Activated CD4-positive, alpha-beta T cell treated with anti-CD3 and anti-CD28 coated beads for 36 hours (primary cell): ENCODE results near the gene RALGAPB. TPM values are rescaled to one million over a fixed set of nuclear protein-coding genes. Genes with fewer than 3 reads are reported as not detected.

Source experiments
- ATAC-seq: fragments of 200-7000 bp; cut with Tn5 transposase; one replicate; pipeline ENCODE4 v1.10.0; 2021; ENCODE audit warnings: mild to moderate bottlenecking, moderate library complexity
- CTCF ChIA-PET: fragments of 350-600 bp; sonication (Branson Sonifier 250); formaldehyde crosslinking; loops from one replicate; lab custom pipeline; 2021; ENCODE audit warnings: antibody characterized with exemption; lab: Charles Lee
- POLR2A ChIA-PET: fragments of 350-600 bp; sonication (Branson Sonifier 250); formaldehyde crosslinking; loops from one replicate; lab custom pipeline; 2021; ENCODE audit warnings: antibody characterized with exemption, inconsistent platforms; lab: Charles Lee
- DNase-seq: peaks from one replicate; pipeline ENCODE4 v3.0.0-alpha.2; 2020
- H3K27ac Mint-ChIP-seq: one replicate; pipeline ENCODE4 v1.8.0; 2021; ENCODE audit warnings: mixed read lengths
- H3K27me3 Mint-ChIP-seq: one replicate; pipeline ENCODE4 v1.8.0; 2021; ENCODE audit warnings: mixed read lengths
- H3K36me3 Mint-ChIP-seq: one replicate; pipeline ENCODE4 v1.8.0; 2021; ENCODE audit warnings: low read depth, mixed read lengths
- H3K4me1 Mint-ChIP-seq: one replicate; pipeline ENCODE4 v1.8.0; 2021; ENCODE audit warnings: mixed read lengths
- H3K4me3 Mint-ChIP-seq: one replicate; pipeline ENCODE4 v1.8.0; 2021; ENCODE audit warnings: mild to moderate bottlenecking, moderate library complexity, mixed read lengths
- H3K9me3 Mint-ChIP-seq: one replicate; pipeline ENCODE4 v1.8.0; 2021; ENCODE audit warnings: low read depth, mixed read lengths
- intact Hi-C, 2 experiments: fragments of 100-400 bp; cut with DNase I in 1 of 2; cut with micrococcal nuclease in 1 of 2; formaldehyde crosslinking; loops; one replicate each; pipeline versions ENCODE4 v1.14.2 to v1.15.1; 2022 to 2024; cut with DNase I, micrococcal nuclease
- total RNA-seq, 2 experiments: library from RNA; stranded (reverse); gene quantifications; one replicate each; pipeline ENCODE4 v1.2.3, GENCODE V29; 2021

The RALGAPB gene
- total RNA-seq, 2 experiments from 2014 or later: 23.5 to 27.1 TPM

DNA sequence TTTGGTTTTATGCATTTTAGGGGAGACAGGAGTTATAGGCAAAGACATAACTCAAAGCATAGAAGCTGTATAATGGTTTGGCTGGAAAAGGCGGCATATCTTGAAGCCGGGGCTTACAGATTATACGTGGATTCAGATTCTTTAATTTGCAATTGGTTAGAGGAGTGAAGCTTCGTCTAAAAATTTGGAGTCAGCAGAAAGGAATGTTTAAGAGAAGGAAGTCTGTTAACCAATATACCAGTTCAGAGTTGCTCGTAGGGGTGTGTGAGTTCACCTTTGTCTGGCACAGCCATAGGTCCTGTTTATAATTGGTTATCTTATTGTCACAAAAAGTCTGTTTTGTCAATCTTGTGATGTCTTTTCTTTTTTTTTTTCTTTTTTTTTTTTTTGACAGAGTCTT lies 137.9 kb downstream of the RALGAPB start:
- intact Hi-C loops: no loop called here
- peaks cover 26% of the 10 kb centered on the region for H3K27me3 Mint-ChIP-seq
- H3K9me3 Mint-ChIP-seq: no peaks in the 10 kb centered on the region
- no peak overlapping the region for H3K27ac Mint-ChIP-seq
- CTCF ChIA-PET: interaction anchor here (0.6 kb wide), 1 partner anchor 21 kb away, joined by 3 read pairs; no protein-coding TSS in a partner anchor
- H3K36me3 Mint-ChIP-seq: no peaks in the 10 kb centered on the region
- no peak for DNase-seq
- no peaks in the 10 kb centered on the region for H3K4me1 Mint-ChIP-seq
- POLR2A ChIA-PET: no interaction called here
- no peak overlapping the region for H3K4me3 Mint-ChIP-seq
- no peak for ATAC-seq

DNA sequence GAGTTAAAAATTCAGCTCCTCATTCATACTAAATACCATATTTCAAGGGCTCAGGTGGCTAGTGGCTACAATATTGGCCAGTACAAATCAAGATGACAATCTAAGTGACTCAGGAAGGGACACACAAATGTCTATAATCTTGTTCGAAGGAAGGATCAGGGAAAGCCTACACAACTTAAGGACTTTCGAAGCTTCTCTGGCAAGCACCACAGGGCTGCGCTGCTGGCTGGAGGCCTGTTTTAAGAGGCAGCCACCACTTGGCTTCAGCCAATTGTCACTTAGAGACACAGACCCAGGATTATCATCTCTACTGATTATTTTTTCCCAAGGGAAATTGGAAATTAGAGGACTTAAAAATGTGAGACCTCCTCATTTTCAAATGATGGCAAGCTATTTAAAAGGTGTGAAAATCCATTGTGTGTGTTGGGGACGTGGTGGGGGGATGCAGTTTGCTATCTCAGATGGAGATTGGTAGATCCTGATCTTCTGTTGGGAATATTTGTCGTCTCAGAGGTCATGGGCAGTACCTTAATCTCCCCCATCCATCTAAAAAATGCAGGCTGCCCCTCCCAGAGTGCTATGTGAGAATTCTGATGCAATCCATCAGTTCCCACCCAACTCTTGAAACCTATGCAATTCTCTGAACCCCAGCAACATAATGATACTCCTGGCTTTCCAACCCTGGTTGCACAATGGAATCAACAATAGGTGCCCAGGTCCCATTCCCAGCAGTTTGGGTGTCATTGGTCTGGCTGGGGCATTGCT lies 140.3 kb downstream of the RALGAPB start:
- H3K27me3 Mint-ChIP-seq: peaks cover 18% of the 10 kb centered on the region
- no peak overlapping the region for H3K4me3 Mint-ChIP-seq
- H3K9me3 Mint-ChIP-seq: no peaks in the 10 kb centered on the region
- ATAC-seq (no peak), DNase-seq (no peak)
- POLR2A ChIA-PET: no interaction called here
- intact Hi-C loops: no loop called here
- no peak overlapping the region for H3K27ac Mint-ChIP-seq
- CTCF ChIA-PET: interaction anchor here (1.2 kb wide), 1 partner anchor 10 kb away, joined by 5 read pairs; no protein-coding TSS in a partner anchor
- H3K36me3 Mint-ChIP-seq: no peaks in the 10 kb centered on the region
- H3K4me1 Mint-ChIP-seq: no peaks in the 10 kb centered on the region

DNA sequence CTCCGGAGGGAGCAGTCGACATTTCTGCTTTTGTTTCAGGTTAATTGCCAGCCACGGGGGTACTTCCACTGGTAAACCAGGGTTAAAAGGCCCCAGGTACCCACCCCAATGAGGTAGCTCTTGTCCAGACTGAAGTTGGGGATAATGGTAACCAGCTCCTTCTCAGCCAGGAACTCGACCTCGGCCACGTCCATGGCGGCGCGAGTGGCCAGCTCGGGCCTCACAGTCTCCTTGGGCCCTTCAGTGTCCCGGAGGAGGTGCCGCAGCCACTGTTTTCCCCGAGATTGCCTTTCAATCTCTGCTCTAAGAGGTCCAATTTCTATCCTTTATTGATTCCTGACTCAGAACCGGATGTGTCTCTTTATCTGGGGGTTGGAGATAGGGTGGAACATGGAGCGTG lies 142.6 kb downstream of the RALGAPB start:
- H3K9me3 Mint-ChIP-seq: no peaks in the 10 kb centered on the region

DNA sequence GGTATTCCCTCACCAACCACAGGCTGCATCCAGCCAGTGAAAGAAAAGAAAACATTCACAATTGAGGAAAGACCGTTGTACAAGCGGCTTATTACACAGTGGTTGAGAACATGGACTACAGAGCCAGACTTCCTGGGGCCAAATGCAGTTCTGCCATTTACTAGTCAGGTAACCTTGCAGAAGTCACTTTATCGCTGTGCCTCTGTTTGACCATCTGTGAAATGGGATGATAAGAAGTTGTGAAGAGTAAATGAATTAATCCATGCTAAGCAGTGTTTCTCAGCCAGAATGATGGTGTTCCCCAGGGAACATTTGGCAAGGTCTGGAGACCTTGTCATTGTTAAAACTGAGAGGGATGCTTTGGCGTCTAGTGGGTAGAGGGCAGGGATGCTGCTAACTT lies 143.8 kb downstream of the RALGAPB start:
- ChIA-PET CTCF (no interaction called here), POLR2A (interaction anchor here (0.5 kb wide), 1 partner anchor 22 kb away, joined by 3 read pairs; no protein-coding TSS in a partner anchor)
- no peak for DNase-seq
- Mint-ChIP-seq H3K36me3 (no peaks in the 10 kb centered on the region), H3K27me3 (peaks cover 25% of the 10 kb centered on the region), H3K4me1 (no peaks in the 10 kb centered on the region), H3K9me3 (no peaks in the 10 kb centered on the region), H3K4me3 (no peak overlapping the region), H3K27ac (no peak overlapping the region)
- no peak for ATAC-seq
- intact Hi-C loops: no loop called here

More for the DNA sequence above, 142.6 kb downstream of the RALGAPB start:
- ChIA-PET CTCF (no interaction called here), POLR2A (no interaction called here)
- Mint-ChIP-seq H3K27me3 (peaks cover 24% of the 10 kb centered on the region), H3K36me3 (no peaks in the 10 kb centered on the region), H3K27ac (no peak overlapping the region), H3K4me1 (no peaks in the 10 kb centered on the region), H3K4me3 (no peak overlapping the region)
- DNase-seq: no peak
- intact Hi-C loops: no loop called here
- ATAC-seq: no peak

DNA sequence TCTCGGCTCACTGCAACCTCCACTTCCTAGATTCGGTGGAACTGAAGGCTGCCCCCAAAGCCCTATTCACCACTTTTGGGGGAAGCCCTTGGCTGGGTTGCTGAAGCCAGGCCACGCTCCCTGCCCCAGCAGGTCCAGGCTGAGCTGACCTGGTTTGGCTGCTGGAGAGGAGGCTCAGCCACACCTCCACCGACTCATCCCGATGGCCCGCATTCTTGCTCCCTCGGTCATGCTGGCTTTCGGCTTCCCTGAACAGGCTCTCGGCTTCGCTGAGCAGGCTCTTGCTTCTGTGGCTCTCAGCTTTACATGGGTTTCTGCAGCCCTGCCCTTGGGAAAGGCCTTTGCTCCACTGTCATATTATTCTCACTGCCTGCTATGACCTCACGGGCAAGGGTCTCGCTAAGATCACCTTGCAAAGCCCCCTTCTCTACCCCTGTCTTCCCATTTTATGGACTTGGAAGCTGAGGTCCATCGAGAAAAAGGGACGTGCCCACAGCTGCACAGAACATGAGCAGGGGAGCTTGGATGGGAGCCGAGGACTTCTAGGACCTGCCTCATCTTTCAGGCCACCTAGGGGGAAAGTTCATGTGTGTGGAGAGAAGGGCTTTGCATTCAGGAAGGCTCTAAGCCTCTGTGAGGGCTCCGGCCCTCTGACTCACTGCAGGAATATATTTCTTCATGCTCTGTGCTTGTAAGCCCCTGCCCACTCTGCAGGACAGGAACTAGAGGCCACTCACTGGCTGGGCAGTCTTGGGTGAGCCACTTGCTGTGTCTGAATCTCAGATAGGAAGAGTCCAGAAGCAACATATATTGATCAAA lies 144.6 kb downstream of the RALGAPB start:
- no peaks in the 10 kb centered on the region for H3K36me3 Mint-ChIP-seq
- ATAC-seq (no peak), DNase-seq (no peak)
- CTCF ChIA-PET: interaction anchor here (0.6 to 1.1 kb wide), 3 partner anchors 12 to 792 kb away, joined by 3 read pairs; no protein-coding TSS in a partner anchor
- intact Hi-C loops: no loop called here
- peaks cover 26% of the 10 kb centered on the region for H3K27me3 Mint-ChIP-seq
- no peaks in the 10 kb centered on the region for H3K4me1 Mint-ChIP-seq
- no peaks in the 10 kb centered on the region for H3K9me3 Mint-ChIP-seq
- POLR2A ChIA-PET: no interaction called here
- no peak overlapping the region for H3K4me3 Mint-ChIP-seq
- H3K27ac Mint-ChIP-seq: no peak overlapping the region

DNA sequence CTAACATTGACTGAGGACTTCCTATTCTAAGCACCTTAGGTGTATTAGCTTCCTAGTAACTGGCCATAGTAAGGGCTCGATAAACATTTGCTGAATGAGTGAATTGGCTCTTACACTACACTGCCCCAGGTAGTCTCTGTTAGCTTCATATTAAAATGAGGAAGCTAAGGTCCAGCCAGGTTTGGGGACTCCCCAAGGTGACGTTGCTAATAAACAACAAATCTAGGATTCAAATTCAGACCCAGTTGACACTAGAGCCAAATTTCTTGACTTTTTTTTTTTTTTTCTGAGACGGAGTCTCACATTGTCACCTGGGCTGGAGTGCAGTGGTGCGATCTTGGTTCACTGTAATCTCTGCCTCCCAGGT lies 145.2 kb downstream of the RALGAPB start:
- Mint-ChIP-seq H3K27me3 (peaks cover 24% of the 10 kb centered on the region), H3K4me1 (no peaks in the 10 kb centered on the region), H3K9me3 (no peaks in the 10 kb centered on the region), H3K36me3 (no peaks in the 10 kb centered on the region), H3K4me3 (no peak overlapping the region), H3K27ac (no peak overlapping the region)
- DNase-seq (no peak), ATAC-seq (no peak)
- intact Hi-C loops: no loop called here
- ChIA-PET POLR2A (no interaction called here), CTCF (interaction anchor here (0.6 to 1.1 kb wide), 2 partner anchors 12 to 650 kb away, joined by 3 read pairs; no protein-coding TSS in a partner anchor)

DNA sequence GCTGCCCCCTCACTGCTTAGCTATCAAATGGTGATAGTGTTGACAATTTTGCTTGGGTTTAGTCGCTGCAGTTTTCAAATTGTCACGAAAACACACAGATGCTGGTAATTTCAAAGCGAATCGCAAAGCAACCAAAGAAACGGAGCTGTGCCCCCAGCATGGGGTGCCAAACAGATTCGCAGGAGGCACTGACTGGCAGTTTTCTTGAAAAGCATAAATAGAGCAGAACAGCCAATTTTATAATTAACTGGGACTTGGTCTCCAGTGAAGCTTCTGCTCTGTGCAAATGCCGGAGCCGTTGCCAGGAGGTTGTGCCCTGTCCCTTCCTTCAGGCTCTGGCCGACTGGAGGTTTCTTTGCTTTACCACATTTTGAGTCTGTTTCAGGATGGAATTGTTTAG lies 147.8 kb downstream of the RALGAPB start:
- Mint-ChIP-seq H3K27me3 (peaks cover 21% of the 10 kb centered on the region), H3K36me3 (no peaks in the 10 kb centered on the region), H3K4me3 (no peak overlapping the region), H3K4me1 (no peaks in the 10 kb centered on the region), H3K27ac (no peak overlapping the region), H3K9me3 (no peaks in the 10 kb centered on the region)
- CTCF ChIA-PET: interaction anchor here (1.3 kb wide), 1 partner anchor 13 kb away, joined by 4 read pairs; no protein-coding TSS in a partner anchor
- DNase-seq (no peak), ATAC-seq (no peak)
- POLR2A ChIA-PET: no interaction called here
- intact Hi-C loops: no loop called here

DNA sequence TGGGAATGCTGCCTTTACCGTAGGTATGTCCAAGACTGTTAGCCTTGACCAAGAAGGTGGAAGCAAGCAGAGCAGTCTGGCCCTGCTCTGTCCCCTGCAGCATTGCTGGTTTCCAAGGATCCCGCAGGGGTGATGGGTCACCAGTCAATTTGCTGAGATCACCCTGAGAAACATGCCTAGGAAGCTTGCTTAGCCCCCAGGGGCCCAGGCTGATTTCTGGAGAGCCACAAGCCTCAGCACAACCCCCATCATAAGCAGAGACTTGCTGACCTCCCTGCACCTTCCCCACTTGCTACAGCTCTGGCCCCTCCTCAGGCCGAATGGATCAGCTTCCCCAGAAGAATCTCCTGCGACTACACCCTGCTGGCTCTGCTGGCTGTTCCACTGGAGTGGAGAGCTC lies 150.4 kb downstream of the RALGAPB start:
- ATAC-seq: no peak
- CTCF ChIA-PET: interaction anchor here (2.5 kb wide), 1 partner anchor 11 kb away, joined by 10 read pairs; no protein-coding TSS in a partner anchor

DNA sequence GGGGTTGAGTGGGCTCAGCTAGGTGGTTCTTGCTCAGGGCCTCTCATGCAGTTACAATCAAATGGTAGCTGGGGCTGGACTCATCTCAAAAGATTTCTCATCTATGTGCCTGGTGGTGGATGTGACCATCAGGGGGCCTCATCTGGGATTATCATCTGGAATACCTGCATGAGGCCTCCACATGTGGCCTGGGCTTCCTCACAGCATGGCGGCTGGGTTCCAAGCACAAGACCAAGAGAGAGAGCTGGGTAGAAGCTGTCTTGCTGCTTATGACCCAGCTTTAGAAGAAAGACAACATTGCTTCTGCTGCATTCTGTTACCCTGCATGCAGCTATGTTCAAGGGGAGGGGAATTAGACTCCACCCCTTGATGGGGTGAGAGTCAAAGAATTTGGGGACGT lies 151.4 kb downstream of the RALGAPB start:
- ATAC-seq (no peak), DNase-seq (no peak)
- peaks cover 12% of the 10 kb centered on the region for H3K27me3 Mint-ChIP-seq
- no peak overlapping the region for H3K27ac Mint-ChIP-seq
- H3K9me3 Mint-ChIP-seq: no peaks in the 10 kb centered on the region
- POLR2A ChIA-PET: interaction anchor here (0.6 kb wide), 1 partner anchor 35 kb away, joined by 3 read pairs; no protein-coding TSS in a partner anchor
- no peaks in the 10 kb centered on the region for H3K4me1 Mint-ChIP-seq
- H3K36me3 Mint-ChIP-seq: no peaks in the 10 kb centered on the region
- no peak overlapping the region for H3K4me3 Mint-ChIP-seq
- CTCF ChIA-PET: interaction anchor here (0.9 kb wide), 1 partner anchor 10 kb away, joined by 3 read pairs; no protein-coding TSS in a partner anchor
- intact Hi-C loops: no loop called here

More for the DNA sequence above, 150.4 kb downstream of the RALGAPB start:
- Mint-ChIP-seq H3K27ac (no peak overlapping the region), H3K4me3 (no peak overlapping the region), H3K4me1 (no peaks in the 10 kb centered on the region), H3K27me3 (peaks cover 16% of the 10 kb centered on the region), H3K36me3 (no peaks in the 10 kb centered on the region), H3K9me3 (no peaks in the 10 kb centered on the region)
- DNase-seq: no peak
- POLR2A ChIA-PET: no interaction called here
- intact Hi-C loops: no loop called here

DNA sequence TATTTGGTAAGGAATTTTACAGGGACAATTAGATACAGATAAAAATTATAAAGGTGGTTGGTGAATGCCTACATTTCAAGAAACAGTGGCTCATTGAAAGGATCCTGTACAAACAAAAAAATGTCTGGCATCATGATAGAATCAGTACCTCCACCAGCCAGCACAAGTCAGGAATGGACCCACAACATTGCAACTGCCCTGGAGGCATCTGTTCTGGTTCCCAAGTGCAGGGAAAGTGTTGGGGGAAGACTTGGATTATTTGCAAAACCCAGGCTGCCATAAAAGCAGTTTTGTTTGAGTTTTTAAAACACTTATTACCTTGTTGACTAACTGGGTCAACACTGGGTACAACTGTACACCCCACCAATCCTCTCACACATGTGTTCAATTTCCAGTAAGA lies 153.3 kb downstream of the RALGAPB start:
- ChIA-PET POLR2A (no interaction called here), CTCF (no interaction called here)
- no peak overlapping the region for H3K4me3 Mint-ChIP-seq
- no peak for ATAC-seq
- H3K36me3 Mint-ChIP-seq: no peaks in the 10 kb centered on the region
- no peaks in the 10 kb centered on the region for H3K4me1 Mint-ChIP-seq
- intact Hi-C loops: no loop called here
- H3K27ac Mint-ChIP-seq: no peak overlapping the region
- H3K27me3 Mint-ChIP-seq: peaks cover 4% of the 10 kb centered on the region
- DNase-seq: no peak
- H3K9me3 Mint-ChIP-seq: no peaks in the 10 kb centered on the region

DNA sequence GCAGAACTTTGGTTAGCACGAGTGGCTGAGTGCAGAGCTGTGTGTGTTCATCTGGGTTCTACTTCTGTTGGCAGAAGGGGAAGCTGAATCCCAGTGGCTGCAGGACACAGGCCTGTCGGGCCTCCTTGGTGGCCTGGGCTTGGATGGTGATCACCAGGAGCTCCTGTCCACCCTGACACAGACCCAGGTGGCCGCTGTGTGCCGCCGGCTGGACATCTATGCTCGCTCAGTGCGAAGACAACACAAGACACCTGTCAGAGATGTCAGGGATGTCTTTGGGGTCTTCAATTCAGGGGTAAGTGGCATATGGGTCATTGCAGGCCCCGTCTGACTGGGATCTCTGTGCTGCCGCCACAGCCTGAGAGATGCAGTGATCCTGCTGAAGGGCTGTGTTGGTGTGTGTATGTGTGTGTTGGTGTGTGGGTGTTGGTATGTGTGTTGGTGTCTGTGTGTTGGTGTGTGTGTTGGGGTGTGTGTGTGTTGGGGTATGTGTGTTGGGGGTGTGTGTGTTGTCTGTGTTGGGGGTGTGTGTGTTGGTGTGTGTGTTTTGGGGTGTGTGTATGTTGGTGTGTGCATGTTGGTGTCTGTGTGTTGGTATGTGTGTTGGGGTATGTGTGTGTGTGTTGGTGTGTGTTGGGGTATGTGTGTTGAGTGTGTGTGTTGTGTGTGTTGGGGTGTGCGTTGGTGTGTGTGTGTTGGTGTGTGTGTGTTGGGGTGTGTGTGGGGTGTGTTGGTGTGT lies 154.4 kb downstream of the RALGAPB start:
- H3K27me3 Mint-ChIP-seq: peaks cover 3% of the 10 kb centered on the region
- H3K27ac Mint-ChIP-seq: no peak overlapping the region
- H3K9me3 Mint-ChIP-seq: no peaks in the 10 kb centered on the region
- CTCF ChIA-PET: no interaction called here
- H3K4me3 Mint-ChIP-seq: no peak overlapping the region
- POLR2A ChIA-PET: no interaction called here
- no peaks in the 10 kb centered on the region for H3K4me1 Mint-ChIP-seq
- no peaks in the 10 kb centered on the region for H3K36me3 Mint-ChIP-seq
- intact Hi-C loops: no loop called here
- no peak for DNase-seq
- ATAC-seq: no peak
